Lung (tissue), 12 donors: Measurements from ENCODE around the gene PRIMPOL. TPM values are rescaled to one million over a fixed set of nuclear protein-coding genes. Genes with fewer than 3 reads are reported as not detected.

Experiments
- ATAC-seq: fragments of 200-7000 bp; cut with Tn5 transposase; one replicate; pipeline ENCODE4 v1.9.1; 2020; ENCODE audit warnings: moderate number of reproducible peaks; ENCODE audit not compliant: insufficient read depth, low FRiP score
- DNase-seq, 3 donors: peaks; one replicate each; pipeline ENCODE4 v3.0.0-alpha.2; 2013 to 2017
- H3K27ac ChIP-seq, 2 donors: one replicate each; pipeline ENCODE4 v1.5.1; 2013; ENCODE audit warnings: mild to moderate bottlenecking in 2 of 2, moderate library complexity in 2 of 2, control low read depth in 1 of 2, inconsistent platforms in 1 of 2, low read depth in 1 of 2, low read length in 1 of 2
- H3K27me3 ChIP-seq, 3 donors: one replicate each; pipeline ENCODE4 v1.5.1; 2013; ENCODE audit warnings: low read length in 2 of 3; ENCODE audit not compliant: control insufficient read depth in 3 of 3, insufficient read depth in 3 of 3
- H3K36me3 ChIP-seq, 4 donors: one replicate each; pipeline ENCODE4 v1.5.1; 2013; ENCODE audit warnings: low read length in 4 of 4, mild to moderate bottlenecking in 1 of 4, moderate library complexity in 1 of 4; ENCODE audit not compliant: control insufficient read depth in 4 of 4, insufficient read depth in 4 of 4
- H3K4me1 ChIP-seq, 5 donors: one replicate each; pipeline ENCODE4 v1.5.1; 2013; ENCODE audit warnings: low read length in 5 of 5, mild to moderate bottlenecking in 2 of 5, moderate library complexity in 1 of 5; ENCODE audit not compliant: control insufficient read depth in 5 of 5, insufficient read depth in 5 of 5
- H3K4me3 ChIP-seq: one replicate; pipeline ENCODE4 v1.5.1; 2013; ENCODE audit warnings: mild to moderate bottlenecking, control low read depth, moderate library complexity
- H3K9ac ChIP-seq, 2 donors: one replicate each; pipeline ENCODE4 v1.5.1; 2013; ENCODE audit warnings: low read length in 2 of 2, control low read depth in 1 of 2; ENCODE audit not compliant: insufficient read depth in 1 of 2
- H3K9me3 ChIP-seq, 4 donors: one replicate each; pipeline ENCODE4 v1.5.1; 2013; ENCODE audit warnings: low read length in 3 of 4, mild to moderate bottlenecking in 1 of 4, moderate library complexity in 1 of 4; ENCODE audit not compliant: control insufficient read depth in 4 of 4, insufficient read depth in 3 of 4
- WGBS, 2 donors: extraction: QIAGEN DNeasy Blood & Tissue Kit; methylation state at CpG; one replicate each; pipeline ENCODE4 v1.1.7; 2013; 5-methylcytosine and 5-hydroxymethylcytosine counted together
- polyA plus RNA-seq, 2 donors: library from polyadenylated mRNA; stranded (reverse); fragments of 200-250 nt; gene quantifications; one replicate each; pipeline ENCODE4 v1.2.1, GENCODE V29; 2013
- total RNA-seq, 2 donors: library from RNA; depleted of rRNA in 1 of 2; stranded (reverse); fragments of >200 nt in 1 of 2; gene quantifications; one replicate each; pipeline ENCODE4 v1.2.1, GENCODE V29; 2014 to 2021
- TF ChIP-seq, protein P1 (sequence below): IDR thresholded peaks from 2 replicates; pipeline ENCODE4 v1.5.1; 2012; ENCODE audit warnings: mild to moderate bottlenecking; ENCODE audit errors: control extremely low read depth, extremely low read depth
- donor health status: control.
- donor health status: control.
- donor health status: Bipolar disorder and iron deficiency.
- donor health status: healthy.
- donor health status: DM: yes; HTN: yes; CAD: no.

The PRIMPOL gene
- total and polyA plus RNA-seq, 4 donors = 7.3 to 43.4 (median 19.4) TPM

DNA sequence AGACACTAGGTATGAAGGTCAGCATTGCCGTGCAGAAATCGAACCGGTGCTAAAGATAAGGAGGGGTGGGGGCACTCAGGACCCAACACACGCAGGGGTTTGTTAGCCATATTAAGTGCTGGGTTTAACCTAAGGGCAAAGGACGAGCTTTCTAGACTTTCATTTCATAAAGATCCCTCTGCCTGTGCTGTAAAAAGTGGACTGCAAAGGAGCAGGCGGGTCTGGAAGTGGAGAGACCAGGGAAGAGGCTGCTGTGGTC is 1.6 kb upstream of the PRIMPOL start:
- ATAC-seq (no peak), DNase-seq (peak in 1 of 3 donors; percentile 40)
- Histone ChIP-seq H3K9ac (peak overlapping the region; percentile 63 to 80), H3K36me3 (peaks cover 0 to 10% (median under 1%) of the 10 kb centered on the region in 4 donors), H3K4me3 (peak overlapping the region; percentile 70), H3K9me3 (no peaks in the 10 kb centered on the region), H3K27ac (peak overlapping the region; percentile 99), H3K4me1 (peaks cover 0 to 30% (median 19%) of the 10 kb centered on the region in 5 donors), H3K27me3 (no peaks in the 10 kb centered on the region)
- 7 to 8% methylated on average over 6 of the region's 6 CpGs for whole genome bisulfite sequencing, 2 donors
- TF ChIP-seq, protein P1, sequence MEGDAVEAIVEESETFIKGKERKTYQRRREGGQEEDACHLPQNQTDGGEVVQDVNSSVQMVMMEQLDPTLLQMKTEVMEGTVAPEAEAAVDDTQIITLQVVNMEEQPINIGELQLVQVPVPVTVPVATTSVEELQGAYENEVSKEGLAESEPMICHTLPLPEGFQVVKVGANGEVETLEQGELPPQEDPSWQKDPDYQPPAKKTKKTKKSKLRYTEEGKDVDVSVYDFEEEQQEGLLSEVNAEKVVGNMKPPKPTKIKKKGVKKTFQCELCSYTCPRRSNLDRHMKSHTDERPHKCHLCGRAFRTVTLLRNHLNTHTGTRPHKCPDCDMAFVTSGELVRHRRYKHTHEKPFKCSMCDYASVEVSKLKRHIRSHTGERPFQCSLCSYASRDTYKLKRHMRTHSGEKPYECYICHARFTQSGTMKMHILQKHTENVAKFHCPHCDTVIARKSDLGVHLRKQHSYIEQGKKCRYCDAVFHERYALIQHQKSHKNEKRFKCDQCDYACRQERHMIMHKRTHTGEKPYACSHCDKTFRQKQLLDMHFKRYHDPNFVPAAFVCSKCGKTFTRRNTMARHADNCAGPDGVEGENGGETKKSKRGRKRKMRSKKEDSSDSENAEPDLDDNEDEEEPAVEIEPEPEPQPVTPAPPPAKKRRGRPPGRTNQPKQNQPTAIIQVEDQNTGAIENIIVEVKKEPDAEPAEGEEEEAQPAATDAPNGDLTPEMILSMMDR = no peak

DNA sequence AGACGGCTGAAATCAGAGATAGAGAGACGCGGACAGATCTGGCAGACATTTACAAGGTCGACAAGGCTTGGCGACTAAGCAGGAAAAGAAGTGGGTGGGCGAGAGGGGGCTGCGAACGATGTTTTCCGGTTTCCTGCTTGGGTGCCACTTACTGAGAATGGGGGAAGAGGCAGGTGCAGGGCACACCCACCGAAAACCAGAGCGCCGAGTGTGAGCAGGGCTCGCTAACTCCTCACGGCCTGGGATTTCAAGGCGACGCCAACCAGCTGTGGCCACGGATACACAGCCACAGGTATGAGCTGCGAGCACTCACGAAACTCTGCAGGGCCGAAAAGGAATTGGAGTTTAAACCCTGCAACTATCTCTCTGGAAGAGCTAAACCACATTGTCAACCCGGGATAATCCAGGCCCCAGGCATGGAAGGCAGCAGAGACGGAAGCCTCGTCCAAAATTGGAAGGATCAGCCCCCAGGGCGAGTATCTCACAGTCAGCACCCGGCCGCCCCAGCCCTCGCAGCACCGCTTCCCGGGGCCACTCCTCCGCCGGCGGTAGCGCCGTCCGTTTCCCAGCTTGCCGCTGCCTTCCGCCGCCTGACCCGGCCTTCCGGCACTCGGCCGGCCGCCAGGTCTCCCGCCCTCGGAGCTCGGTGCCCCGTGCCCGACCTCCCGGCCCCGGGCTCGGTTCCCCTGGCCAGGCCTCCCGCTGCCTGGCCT is 1.1 kb upstream of the PRIMPOL start:
- WGBS, 2 donors = 0% methylated on average over 50 to 52 of the region's 52 CpGs
- Histone ChIP-seq H3K27me3 (no peaks in the 10 kb centered on the region), H3K9ac (peak overlapping the region; percentile 63 to 80), H3K9me3 (no peaks in the 10 kb centered on the region), H3K27ac (peak overlapping the region; percentile 99), H3K36me3 (peaks cover 0 to 10% (median 1%) of the 10 kb centered on the region in 4 donors), H3K4me3 (peak overlapping the region; percentile 70), H3K4me1 (peaks cover 0 to 27% (median 19%) of the 10 kb centered on the region in 5 donors)
- peak; percentile 51 for ATAC-seq
- TF ChIP-seq, protein P1 = no peak
- DNase-seq = peak; percentile 54 to 67 (median 64)

DNA sequence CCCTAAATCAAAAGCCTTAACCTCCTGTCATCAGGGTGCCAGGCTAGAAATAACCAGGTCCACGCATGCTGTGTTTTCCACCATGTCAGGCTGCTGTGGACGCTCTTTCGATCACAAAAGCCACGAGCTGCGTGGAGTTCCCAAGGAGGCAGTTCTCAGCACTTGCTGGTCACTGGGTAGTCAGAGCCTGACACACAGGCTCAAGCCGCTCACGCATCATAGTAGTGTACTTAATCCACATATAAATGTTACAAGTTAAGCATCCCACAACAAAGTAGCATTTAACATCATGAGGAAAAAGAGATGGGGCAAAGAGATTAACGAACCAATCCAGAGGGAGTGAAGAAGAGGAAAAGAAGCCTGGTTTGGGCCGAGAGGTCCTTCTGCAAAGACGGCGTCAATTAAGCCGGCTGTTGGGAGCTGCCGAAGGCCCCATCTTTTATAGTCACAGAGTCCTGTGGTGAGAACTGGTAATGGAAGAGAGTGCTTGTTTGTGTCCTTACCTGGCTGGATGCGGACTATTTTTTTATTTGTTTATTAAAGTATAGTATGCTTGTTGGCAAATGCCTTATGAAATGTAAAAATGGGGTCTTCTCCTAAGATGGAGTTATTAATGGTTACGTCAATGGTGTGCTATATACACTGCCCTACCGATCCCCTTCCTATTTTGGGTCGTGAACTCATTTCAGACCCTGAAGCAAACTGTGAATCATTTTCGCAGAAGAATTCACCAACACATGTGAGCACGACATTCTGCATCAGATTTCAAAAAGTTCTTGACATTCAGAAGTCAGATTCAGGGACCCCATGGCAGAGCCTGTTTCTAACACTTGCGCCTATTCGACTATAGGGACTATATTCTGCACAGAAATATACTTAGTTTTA is 675 bp downstream of the PRIMPOL start:
- no peak for ATAC-seq
- Histone ChIP-seq H3K4me3 (peak overlapping the region; percentile 89), H3K4me1 (peaks cover 0 to 27% (median 19%) of the 10 kb centered on the region in 5 donors), H3K27ac (peak overlapping the region; percentile 84 to 94), H3K27me3 (no peaks in the 10 kb centered on the region), H3K9me3 (no peaks in the 10 kb centered on the region), H3K36me3 (peaks cover 0 to 10% (median 1%) of the 10 kb centered on the region in 4 donors), H3K9ac (peak overlapping the region; percentile 58 to 96)
- TF ChIP-seq, protein P1 = no peak
- peak in 2 of 3 donors; percentile 61 to 70 for DNase-seq
- 34% methylated on average over 21 of the region's 21 CpGs for WGBS, 2 donors
